Measurements from ENCODE around the gene OR14C36. TPM values are rescaled to one million over a fixed set of nuclear protein-coding genes. Genes with fewer than 3 reads are reported as not detected.
A peak's percentile ranks its signal among the peaks of the same experiment; 100 is the strongest.

The OR14C36 gene
- total and polyA plus RNA-seq, 9 of the 15 experiments (the other 6 are each of a cell fraction or from before 2014, with no cell fraction given): not detected

GRCh38 chr1:248343451-248343850 is 5.1 kb upstream of the OR14C36 start:
- FAIRE-seq: no peak
- no peaks in the 10 kb centered on the region for H3K79me2 ChIP-seq (ENCODE audit: control insufficient read depth, insufficient read depth, low read length)
- ChIA-PET CTCF (ENCODE audit: low intra/inter-chr PET ratio) (no interaction called here), POLR2A (no interaction called here)
- H2AFZ ChIP-seq (ENCODE audit: low read depth, low read length): no peak overlapping the region
- H3K4me2 ChIP-seq (ENCODE audit: insufficient read depth, low read length): no peak overlapping the region
- no peak for ATAC-seq
- H3K9me1 ChIP-seq (ENCODE audit: control insufficient read depth, insufficient read depth, low read length): no peaks in the 10 kb centered on the region
- H4K20me1 ChIP-seq (replicated peaks; ENCODE audit: control insufficient read depth, insufficient read depth, low read length): no peaks in the 10 kb centered on the region
- H3K36me3 ChIP-seq (ENCODE audit: control insufficient read depth, insufficient read depth, low read length): no peaks in the 10 kb centered on the region
- in situ Hi-C loops (cut with MboI) (no loop called here), intact Hi-C loops (cut with micrococcal nuclease) (no loop called here)
- WGBS (ENCODE audit: insufficient coverage, low coverage, missing lambda C conversion rate): 0% methylated on average over 3 of the region's 3 CpGs
- H3K9ac ChIP-seq (ENCODE audit: insufficient read depth in 1 of 2, low read depth in 2 of 2, low read length in 2 of 2): no peak overlapping the region
- no peak overlapping the region for H3K4me3 ChIP-seq
- no TSS peak for BruUV-seq (replicated peaks)
- DNase-seq (ENCODE audit: extremely low read depth in 1 of 4, low spot score in 3 of 4): no peak
- H3K27me3 ChIP-seq (ENCODE audit: control insufficient read depth in 2 of 2, insufficient read depth in 2 of 2, low read length in 2 of 2): no peaks in the 10 kb centered on the region
- no peaks in the 10 kb centered on the region; the same call in 1 of the 2 replicates for H3K9me3 ChIP-seq (replicated peaks; ENCODE audit: control insufficient read depth, insufficient read depth, low read depth, low read length)
- H3K27ac ChIP-seq (ENCODE audit: extremely low read depth, low read depth, low read length): no peak overlapping the region
- H3K4me1 ChIP-seq (replicated peaks in 1 of 2; ENCODE audit: control insufficient read depth in 2 of 2, insufficient read depth in 2 of 2, low read length in 2 of 2): no peaks in the 10 kb centered on the region
- no peak for TF ChIP-seq ETV1 (tag; conservative IDR thresholded peaks at IDR 0.05; ENCODE audit: low read depth)
- no peak for TF ChIP-seq TAF15 (IDR thresholded peaks at IDR 0.05; ENCODE audit: low read depth, low read length)
- TF ChIP-seq TCF7L2 (IDR thresholded peaks at IDR 0.05; ENCODE audit: low read depth, low read length): no peak
- TF ChIP-seq CEBPB (tag; IDR thresholded peaks at IDR 0.05): peak; percentile 35; the same call in 1 of the 2 replicates

DNA sequence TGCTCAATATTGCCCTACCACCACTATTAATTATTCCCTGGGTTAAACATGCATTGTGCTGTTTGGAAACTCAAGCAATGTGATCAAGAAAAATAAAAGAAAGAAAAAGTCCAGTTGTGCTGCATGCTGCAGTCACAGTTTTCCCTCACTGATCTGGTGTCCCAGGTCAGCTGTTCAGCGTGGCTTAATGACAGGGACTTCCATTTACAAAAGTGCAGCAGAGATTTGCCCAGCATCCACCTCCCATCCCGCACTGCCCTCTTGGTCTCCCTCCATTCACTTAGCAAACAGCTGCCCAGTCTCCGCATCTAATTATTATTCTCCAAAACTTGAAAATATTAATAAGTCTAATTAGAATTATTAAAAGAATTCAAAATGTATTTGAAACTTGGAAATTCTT is 10.8 kb downstream of the OR14C36 start:
- H3K27ac ChIP-seq (ENCODE audit: extremely low read depth, low read depth, low read length): no peak overlapping the region
- H3K4me3 ChIP-seq: no peak overlapping the region
- TF ChIP-seq JUN (IDR thresholded peaks at IDR 0.05; ENCODE audit: borderline replicate concordance, low read depth, low read length) (no peak), JUN (CRISPR knock-in tag; IDR thresholded peaks at IDR 0.05; ENCODE audit: borderline replicate concordance) (no peak), POLR2B (IDR thresholded peaks at IDR 0.05; ENCODE audit: low read depth, partially characterized antibody) (no peak), ID3 (CRISPR knock-in tag; IDR thresholded peaks at IDR 0.05) (no peak), ID3 (tag; IDR thresholded peaks at IDR 0.05) (no peak), GMEB1 (CRISPR knock-in tag; IDR thresholded peaks at IDR 0.05) (no peak), RFX1 (IDR thresholded peaks at IDR 0.05) (no peak), RAD51 (IDR thresholded peaks at IDR 0.05; ENCODE audit: borderline replicate concordance, low read depth) (no peak)
- TF ChIP-seq, protein P1, sequence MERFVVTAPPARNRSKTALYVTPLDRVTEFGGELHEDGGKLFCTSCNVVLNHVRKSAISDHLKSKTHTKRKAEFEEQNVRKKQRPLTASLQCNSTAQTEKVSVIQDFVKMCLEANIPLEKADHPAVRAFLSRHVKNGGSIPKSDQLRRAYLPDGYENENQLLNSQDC (CRISPR knock-in tag; IDR thresholded peaks at IDR 0.05): no peak
- POLR2A ChIA-PET: no interaction called here
- H2AFZ ChIP-seq (ENCODE audit: low read depth, low read length): no peak overlapping the region
- no peak overlapping the region for H3K9ac ChIP-seq (ENCODE audit: insufficient read depth in 1 of 2, low read depth in 2 of 2, low read length in 2 of 2)
- H3K4me2 ChIP-seq (ENCODE audit: insufficient read depth, low read length): no peak overlapping the region
- H3K27me3 ChIP-seq (ENCODE audit: control insufficient read depth in 2 of 2, insufficient read depth in 2 of 2, low read length in 2 of 2): no peaks in the 10 kb centered on the region
- in situ Hi-C loops (cut with MboI) (no loop called here), intact Hi-C loops (cut with micrococcal nuclease) (no loop called here)
- CTCF ChIA-PET (ENCODE audit: low intra/inter-chr PET ratio): no interaction called here
- no peaks in the 10 kb centered on the region for H3K36me3 ChIP-seq (ENCODE audit: control insufficient read depth, insufficient read depth, low read length)
- ATAC-seq: no peak
- H3K9me3 ChIP-seq (replicated peaks; ENCODE audit: control insufficient read depth, insufficient read depth, low read depth, low read length): peaks cover 6% of the 10 kb centered on the region
- FAIRE-seq: no peak
- no peaks in the 10 kb centered on the region for H3K9me1 ChIP-seq (ENCODE audit: control insufficient read depth, insufficient read depth, low read length)
- H4K20me1 ChIP-seq (replicated peaks; ENCODE audit: control insufficient read depth, insufficient read depth, low read length): no peaks in the 10 kb centered on the region
- H3K79me2 ChIP-seq (ENCODE audit: control insufficient read depth, insufficient read depth, low read length): no peaks in the 10 kb centered on the region
- BruUV-seq (replicated peaks): no TSS peak
- WGBS (ENCODE audit: insufficient coverage, low coverage, missing lambda C conversion rate): 0% methylated on average over 3 of the region's 3 CpGs
- DNase-seq (ENCODE audit: extremely low read depth in 1 of 4, low spot score in 3 of 4): no peak
- H3K4me1 ChIP-seq (replicated peaks in 1 of 2; ENCODE audit: control insufficient read depth in 2 of 2, insufficient read depth in 2 of 2, low read length in 2 of 2): no peaks in the 10 kb centered on the region
